ENCODE data around the gene LIF.

Gene LIF

DNA sequence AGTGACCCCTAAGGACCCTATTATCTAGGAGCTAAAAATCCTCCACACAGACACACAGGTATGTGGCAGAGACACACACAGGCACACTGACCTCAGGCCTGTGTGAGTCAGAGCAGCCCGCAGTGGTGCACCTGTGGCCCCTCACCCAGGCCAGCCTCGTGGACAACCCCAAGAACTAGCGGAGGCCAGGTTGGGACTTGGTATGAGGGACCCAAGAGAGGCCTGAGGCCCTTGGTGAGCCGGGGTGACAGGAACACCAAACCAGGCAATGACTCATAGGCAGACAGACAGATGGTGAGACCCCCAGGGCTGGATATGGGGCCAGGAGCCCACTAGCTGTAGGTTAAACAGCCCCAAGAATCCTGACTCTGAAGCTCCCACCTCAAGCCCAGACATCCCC lies 36.8 kb upstream of the LIF start:
- DNase-seq, result no peak

- DNase-seq, result no peak
Observed at GRCh38 chr22:30282616-30283046, 36.1 kb upstream of the LIF start.

- DNase-seq, result no peak
Observed at GRCh38 chr22:30280505-30280904, 33.9 kb upstream of the LIF start.

GRCh38 chr22:30279932-30280331 lies 33.4 kb upstream of the LIF start:
- no peak for DNase-seq

GRCh38 chr22:30279046-30279788 lies 32.7 kb upstream of the LIF start:
- no peak for DNase-seq

DNA sequence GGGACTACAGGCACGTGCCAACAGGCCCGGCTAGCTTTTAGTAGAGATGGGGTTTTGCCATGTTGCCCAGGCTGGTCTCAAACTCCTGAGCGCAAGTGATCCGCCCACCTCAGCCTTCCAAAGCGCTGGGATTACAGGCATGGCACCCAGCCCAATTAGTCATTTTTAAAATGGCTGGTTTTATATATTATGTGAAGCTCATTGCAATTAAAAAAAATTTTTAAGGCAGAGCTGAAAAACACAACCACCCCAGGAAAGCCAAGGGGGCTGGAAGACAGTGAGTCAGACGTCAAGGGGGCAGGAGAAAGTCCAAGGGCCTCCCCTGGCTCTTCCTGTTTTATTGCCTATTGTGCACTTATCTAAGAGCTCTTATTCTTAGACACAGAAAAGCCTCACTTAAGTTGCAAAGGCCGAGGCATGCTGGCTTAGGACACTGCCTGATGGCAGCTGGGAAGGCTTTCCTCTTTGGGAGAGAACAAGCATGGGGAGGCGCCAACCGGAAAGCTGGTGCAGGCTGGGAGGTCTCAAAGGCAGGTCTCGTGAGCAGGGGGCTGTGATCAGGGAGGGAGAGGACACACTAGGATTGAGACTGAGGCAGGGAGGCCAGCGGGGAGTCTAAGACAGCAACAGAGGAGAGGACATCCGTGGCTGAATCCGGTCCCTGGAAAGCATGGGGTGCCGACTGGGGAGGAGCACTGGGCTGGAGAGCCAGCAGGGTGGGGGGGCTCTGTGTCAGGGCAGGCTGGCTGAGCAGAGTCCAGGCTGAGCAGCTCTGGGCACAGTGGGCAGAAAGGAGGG lies 31.2 kb upstream of the LIF start:
- DNase-seq, result no peak

DNA sequence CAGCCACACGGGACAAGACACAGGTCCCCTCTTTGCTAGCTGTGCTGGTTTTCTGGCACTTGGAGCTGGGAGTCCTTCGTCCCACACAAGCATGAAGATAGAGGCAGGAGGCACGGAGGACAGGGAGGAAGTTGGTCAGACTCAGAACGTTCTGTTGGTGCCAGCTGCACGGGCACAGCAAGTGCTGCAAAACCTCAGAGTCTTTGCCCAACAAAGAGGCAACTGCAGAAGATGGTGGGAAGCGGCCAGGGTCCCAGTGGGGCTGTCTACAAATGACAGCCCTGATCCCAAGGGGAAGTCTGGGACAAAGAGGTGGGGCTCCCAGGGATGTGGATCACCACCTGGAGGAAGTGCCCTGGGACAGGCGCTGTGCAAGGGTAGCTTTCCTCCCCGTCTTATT lies 29.5 kb upstream of the LIF start:
- no peak for DNase-seq

DNA sequence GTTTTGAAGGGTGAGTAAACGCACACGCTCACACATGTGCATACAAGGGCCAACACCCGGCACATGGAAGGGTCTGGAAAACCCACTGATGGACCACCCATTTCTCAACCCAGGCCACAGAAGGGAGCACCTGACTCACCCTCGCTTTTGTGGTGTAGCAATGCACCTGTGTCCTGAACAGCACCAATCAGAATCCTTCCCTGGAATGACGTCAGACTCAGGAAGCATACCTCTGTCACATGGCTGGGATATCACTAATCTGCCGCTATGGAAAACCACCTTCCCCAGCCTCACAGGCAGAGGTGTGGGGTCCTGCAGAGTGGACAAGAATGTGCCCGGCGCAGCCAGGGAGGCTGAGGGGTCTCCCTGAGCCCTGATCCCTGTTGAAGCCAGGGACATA lies 29.1 kb upstream of the LIF start:
- DNase-seq, result no peak

- DNase-seq, result no peak
Observed at GRCh38 chr22:30274437-30274812, 27.9 kb upstream of the LIF start.

DNA sequence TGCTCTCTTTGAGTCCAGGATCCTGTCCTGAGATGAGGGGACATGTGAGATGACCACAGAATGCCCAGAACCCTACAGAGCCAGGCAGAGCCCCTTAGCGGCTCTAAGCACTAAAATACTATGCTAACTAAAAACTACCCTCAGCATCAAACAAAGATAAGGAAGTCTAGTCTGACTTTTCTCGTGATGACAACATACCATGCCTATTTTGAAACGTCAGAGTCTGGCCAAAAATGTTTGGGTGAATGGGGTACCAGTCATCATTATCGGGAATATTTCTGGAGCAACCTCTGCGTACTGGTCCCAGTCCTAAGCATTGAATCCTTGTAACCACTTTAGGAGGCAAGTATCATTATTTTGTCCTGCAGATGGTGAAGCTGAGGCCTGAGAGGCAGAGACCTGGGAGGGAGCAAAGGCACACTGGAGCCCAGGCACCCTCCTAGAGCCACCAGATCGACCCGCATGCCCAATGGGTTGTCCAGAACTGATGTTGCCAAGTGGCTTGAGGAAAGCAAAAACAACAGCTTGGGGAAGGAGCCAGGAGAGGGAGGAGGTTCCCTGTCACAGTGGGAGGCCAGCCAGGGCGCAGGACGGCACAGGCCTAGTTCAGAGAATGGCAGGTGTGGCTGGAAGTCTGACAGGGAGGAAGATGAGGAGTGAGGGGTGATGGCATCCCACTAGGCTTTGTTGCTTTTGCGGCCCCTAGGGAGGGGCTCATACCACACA lies 27.3 kb upstream of the LIF start:
- DNase-seq, result no peak

DNA sequence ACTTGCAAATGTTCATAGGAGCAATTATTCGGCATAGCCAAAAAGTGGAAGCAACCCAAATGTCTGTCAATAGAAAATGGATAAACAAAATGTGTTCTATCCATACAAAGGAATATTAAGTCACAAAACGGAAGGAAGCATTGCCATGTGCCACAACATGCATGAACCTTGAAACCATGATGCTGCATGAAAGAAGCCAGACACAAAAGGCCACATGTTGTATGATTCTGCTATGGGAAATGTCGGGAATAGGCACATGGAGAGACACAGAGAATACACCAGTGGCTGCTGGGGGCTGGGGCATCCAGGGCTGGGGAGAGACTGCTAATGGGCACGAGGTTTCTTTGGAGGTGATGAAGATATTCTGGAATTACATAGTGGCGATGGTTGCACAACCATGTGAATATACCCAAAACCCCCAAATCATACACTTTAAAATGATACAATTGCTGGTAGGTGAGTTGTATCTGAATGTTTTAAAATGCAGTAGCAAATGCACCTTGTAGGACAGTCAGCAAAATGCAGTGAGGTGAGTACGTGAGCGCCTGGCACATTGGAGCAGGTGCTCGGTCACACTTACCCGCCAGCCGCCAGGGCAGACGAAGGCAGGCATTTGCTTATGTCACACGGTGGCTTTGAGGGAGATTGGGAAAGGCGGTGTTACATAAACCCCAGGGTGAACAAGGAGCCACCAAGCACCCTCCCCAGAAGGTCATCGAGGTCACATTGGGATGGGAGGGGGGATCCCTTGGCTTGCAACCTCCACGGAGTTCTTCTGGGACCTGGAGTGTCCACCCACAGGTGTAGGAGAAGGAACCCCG lies 26.4 kb upstream of the LIF start:
- no peak for DNase-seq

- DNase-seq, result no peak
Observed at GRCh38 chr22:30270832-30271231, 24.3 kb upstream of the LIF start.

GRCh38 chr22:30268331-30268730 lies 21.8 kb upstream of the LIF start:
- DNase-seq, result no peak

DNA sequence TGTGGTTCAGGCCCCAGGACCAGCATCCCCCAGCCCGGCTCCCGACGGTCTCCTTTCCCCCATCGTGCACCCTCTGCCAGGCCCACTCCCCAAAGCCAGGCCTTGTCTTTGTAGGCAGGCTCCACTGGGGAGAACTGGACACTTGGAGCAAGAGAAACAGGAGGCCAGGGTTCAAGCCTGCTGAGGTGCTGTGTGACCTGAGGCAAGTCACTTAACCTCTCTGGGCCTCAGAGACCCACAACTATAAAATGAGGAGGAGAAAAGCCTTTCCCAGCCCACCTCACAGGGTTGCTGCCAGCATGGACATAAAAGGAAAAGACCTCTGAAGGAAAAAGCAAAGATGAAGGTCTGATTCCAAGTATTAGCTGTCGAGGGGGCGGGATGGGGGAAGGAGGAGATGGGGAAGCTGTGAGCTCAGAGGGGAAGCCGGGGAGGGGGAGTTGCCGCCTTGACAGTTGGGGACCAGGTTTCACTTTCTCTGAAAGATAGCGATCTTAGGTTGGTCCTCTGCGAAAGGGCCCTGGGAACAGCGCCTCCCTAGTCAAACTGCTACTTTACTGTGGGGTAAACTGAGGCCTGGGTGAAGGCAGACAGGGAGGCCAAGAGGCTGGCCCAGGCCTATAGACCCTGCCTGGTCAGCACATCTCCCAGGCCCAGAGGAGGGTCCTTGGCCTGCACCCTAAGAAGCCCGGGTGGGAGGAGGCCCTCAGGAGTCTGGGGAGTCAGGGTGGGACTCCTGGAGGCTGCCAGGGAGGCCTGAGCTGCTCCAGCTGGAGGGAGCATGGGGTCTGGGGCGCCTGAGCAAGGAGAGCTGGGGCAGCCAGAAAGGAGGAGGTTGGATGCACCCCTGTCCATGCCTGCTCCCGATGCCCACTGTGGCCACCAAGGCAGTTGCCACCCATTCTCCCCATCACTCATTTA lies 21.1 kb upstream of the LIF start:
- no peak for DNase-seq

- DNase-seq, result peak; percentile 68
Observed at GRCh38 chr22:30266445-30267381, 20.2 kb upstream of the LIF start, which contains the start of gene OSM. Gene OSM, minus strand, starts transcription at chr22:30266851. Its CDS starts 52 bp downstream, at chr22:30266799.

- DNase-seq, result peak; percentile 79
Observed at GRCh38 chr22:30265823-30266444, 19.4 kb upstream of the LIF start.

DNA sequence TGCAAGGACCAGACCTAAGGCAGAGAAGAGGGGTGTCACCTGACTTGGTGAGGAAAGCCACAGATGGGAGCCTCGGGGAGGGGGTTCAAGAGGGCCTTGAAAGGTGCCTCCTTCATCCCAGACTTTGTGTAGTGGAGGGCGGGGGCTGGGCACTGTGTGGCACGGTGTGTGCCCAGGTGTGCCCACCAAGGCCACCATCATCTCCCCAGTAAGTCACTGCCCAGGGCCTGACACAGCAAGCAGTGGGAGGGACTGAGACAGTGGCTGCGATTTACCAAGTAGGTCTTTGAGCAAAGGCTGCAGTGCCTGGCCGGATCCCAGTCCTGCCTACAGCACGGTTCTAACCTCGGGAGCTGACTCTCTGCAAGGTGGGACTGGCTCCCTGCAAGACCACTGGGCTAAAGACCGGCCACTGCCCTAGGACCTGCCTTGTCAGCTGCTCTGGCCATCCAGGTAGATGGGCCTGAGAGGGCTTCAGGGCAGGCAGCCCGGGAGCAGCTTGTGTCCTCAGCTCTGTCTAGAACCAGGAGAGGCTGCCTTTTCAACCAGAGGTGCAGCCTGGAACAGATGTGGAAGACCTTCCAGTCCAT lies 18.7 kb upstream of the LIF start:
- DNase-seq, result no peak

DNA sequence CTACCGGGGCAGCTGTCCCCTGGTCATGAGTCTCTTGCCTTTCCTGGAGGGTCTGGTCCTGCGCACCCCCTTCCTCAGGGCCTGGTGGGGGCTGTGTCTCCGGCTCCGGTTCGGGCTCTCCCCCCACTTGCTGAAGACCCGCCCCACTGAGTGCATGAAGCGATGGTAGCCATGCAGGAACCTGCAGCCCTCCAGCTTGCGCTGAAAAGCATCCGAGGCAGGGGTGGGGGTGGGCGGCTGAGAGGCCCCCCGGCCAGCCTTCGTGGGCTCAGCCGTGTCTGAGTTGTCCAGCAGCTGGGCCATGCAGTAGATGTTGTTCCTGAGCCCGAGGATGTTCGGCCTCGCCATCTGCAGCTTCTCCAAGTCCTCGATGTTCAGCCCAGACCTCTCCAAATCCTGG lies 17.3 kb upstream of the LIF start:
- DNase-seq, result no peak

- peak; percentile 84 for DNase-seq
Observed at GRCh38 chr22:30262917-30263741, 16.6 kb upstream of the LIF start.

All from activated CD4-positive, CD25-positive, alpha-beta regulatory T cell treated with anti-CD3 and anti-CD28 coated beads, Interleukin-2, amount 50 U/mL, for 72 hours (primary cell).